C4-2B (cell line): ENCODE measurements around the gene ZNF805.

Experiments
- H3K27ac ChIP-seq: fragments of 450-650 bp; 2 replicates; pipeline ENCODE4 v1.5.1; 2017
- CTCF ChIP-seq: fragments of 450-650 bp; conservative IDR thresholded peaks from 2 replicates; pipeline ENCODE4 v1.5.1; 2017; ENCODE audit warnings: mild to moderate bottlenecking
- ZFX ChIP-seq: fragments of 450-650 bp; IDR thresholded peaks from 2 replicates; pipeline ENCODE4 v1.6.1; 2017

ZNF805 gene

DNA sequence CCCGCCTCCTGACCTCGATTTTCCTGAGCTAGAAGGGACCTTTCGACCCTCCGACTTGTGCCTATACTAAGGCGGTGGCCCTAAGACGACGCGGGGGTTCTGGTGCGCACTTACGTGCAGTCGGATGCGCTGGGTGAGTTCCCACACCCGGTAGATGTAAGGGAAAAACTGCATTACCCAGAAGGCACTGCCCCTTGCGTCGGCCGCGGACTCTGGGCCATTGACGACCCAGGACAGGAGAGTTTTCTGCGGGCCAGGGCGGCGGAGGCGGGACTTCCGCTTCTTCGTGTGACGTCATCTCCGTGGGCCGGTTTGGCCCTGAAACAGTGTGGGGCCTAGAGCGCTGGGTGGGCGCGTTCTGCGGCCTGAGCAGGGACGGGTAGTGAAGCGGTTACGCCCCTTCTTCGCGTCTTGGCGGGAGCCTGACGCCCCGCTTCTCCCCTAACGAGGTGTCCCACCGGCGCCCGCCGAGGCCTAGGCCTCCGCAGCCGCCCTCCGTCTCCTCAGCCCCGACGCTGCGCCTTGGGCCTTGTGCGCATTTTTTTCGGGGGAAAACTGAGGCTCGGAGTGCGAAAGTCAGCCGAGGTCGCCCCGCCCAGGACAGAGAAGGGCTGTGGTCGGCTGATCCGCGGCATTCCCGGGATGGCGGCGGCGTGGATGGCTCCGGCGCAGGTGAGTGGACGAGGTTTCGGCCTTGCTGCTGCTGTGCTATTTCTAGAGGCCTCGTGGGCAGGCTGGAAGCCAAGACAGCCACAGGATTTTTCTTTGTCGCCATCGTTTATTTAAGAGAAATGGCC lies 39.9 kb downstream of the ZNF805 start, which contains the start of gene ZNF460:
Gene ZNF460, plus strand, starts transcription at position 321 of the 797 bp plus-strand sequence. Its CDS starts 322 bp downstream, at position 643.
- H3K27ac ChIP-seq = peak within 1 kb of the TSS; percentile 85
- TF ChIP-seq ZFX (peak; percentile 99), CTCF (no peak)

DNA sequence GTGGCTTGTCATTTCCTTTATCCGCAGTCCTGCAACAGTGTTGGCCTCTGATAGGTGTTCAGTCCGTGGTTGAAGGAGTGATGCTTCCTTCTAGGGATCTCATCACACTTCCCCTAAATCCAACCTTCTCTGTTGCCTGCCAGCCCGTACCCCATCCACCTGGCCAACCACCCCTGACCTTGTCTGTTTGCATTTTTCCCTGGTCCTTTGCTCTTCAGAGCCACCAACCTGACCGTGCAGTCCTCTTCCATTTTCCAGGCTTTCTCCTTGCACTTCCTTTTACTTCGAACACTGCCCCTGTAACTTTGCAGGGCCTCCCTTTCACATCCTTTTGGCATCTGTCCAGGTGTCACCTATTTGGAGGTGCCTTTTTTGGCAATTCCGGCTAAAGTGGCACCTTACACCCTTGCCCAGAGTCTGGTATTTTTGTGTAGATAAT lies 40.5 kb downstream of the ZNF805 start:
- TF ChIP-seq ZFX (no peak), CTCF (no peak)
- H3K27ac ChIP-seq = peak overlapping the region; percentile 85

GRCh38 chr19:57282011-57282643 lies 41.7 kb downstream of the ZNF805 start:
- no peak overlapping the region for H3K27ac ChIP-seq
- TF ChIP-seq ZFX (no peak), CTCF (no peak)

GRCh38 chr19:57288373-57288772 lies 47.9 kb downstream of the ZNF805 start:
- TF ChIP-seq CTCF = no peak
- TF ChIP-seq ZFX = no peak
- no peak overlapping the region for H3K27ac ChIP-seq

GRCh38 chr19:57290970-57291369 lies 50.5 kb downstream of the ZNF805 start:
- TF ChIP-seq ZFX (no peak), CTCF (no peak)
- H3K27ac ChIP-seq = no peak overlapping the region

- TF ChIP-seq CTCF (no peak), ZFX (no peak)
- no peak overlapping the region for H3K27ac ChIP-seq
These were observed 52.1 kb downstream of the ZNF805 start for GRCh38 chr19:57292547-57292946.

DNA sequence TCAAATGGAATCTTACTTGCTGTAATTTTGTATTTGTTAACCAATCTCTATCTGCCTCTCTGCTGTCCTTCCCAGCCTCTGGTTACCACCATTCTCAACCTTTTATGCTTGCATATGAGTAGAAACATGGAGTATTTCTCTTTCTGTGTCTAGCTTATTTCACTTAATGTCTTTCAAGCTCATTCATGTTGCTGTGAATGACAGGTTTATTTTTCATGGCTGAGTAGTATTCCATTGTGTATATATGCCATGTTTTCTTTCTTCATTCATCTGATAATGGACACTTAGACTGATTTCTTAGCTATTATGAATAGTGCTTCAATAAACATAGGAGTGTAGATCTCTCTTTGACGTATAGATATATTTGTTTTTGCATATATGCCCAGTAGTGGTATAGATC lies 53.3 kb downstream of the ZNF805 start:
- TF ChIP-seq CTCF (no peak), ZFX (no peak)
- no peak overlapping the region for H3K27ac ChIP-seq
